Naive thymus-derived CD8-positive, alpha-beta T cell (primary cell): ENCODE measurements around the gene THOC5. TPM values are rescaled to one million over a fixed set of nuclear protein-coding genes. Genes with fewer than 3 reads are reported as not detected.

Experiments
- ATAC-seq, 2 donors: fragments of 150-1000 bp; cut with Tn5 transposase in 1 of 2; sonication (Bioruptor Pico), chemical (Tn5 transposase) in 1 of 2; 1 replicate in 1 of 2; 2 replicates in 1 of 2; pipeline ENCODE4 v1.10.0; 2021; ENCODE audit warnings: mild to moderate bottlenecking in 2 of 2, moderate library complexity in 2 of 2
- POLR2A ChIA-PET: fragments of 350-600 bp; sonication (Branson Sonifier 250); formaldehyde crosslinking; loops from one replicate; lab custom pipeline; 2021; ENCODE audit warnings: antibody characterized with exemption; lab: Charles Lee
- DNase-seq, 10 donors: peaks; one replicate each; pipeline versions ENCODE4 v3.0.0 to v3.0.0-alpha.2; 2020 to 2022
- H3K27ac Mint-ChIP-seq, 10 donors: one replicate each; pipeline ENCODE4 v1.8.0; 2020 to 2022; ENCODE audit warnings: mild to moderate bottlenecking in 10 of 10, mixed read lengths in 10 of 10, moderate library complexity in 4 of 10, inconsistent platforms in 1 of 10
- H3K27me3 Mint-ChIP-seq, 5 donors: one replicate each; pipeline ENCODE4 v1.8.0; 2021 to 2022; ENCODE audit warnings: mixed read lengths in 5 of 5
- H3K36me3 Mint-ChIP-seq, 3 donors: one replicate each; pipeline ENCODE4 v1.8.0; 2020 to 2022; ENCODE audit warnings: mixed read lengths in 3 of 3, mild to moderate bottlenecking in 2 of 3, inconsistent platforms in 1 of 3
- H3K4me1 Mint-ChIP-seq, 4 donors: one replicate each; pipeline ENCODE4 v1.8.0; 2021 to 2022; ENCODE audit warnings: mixed read lengths in 4 of 4
- H3K4me3 Mint-ChIP-seq, 10 donors: one replicate each; pipeline ENCODE4 v1.8.0; 2020 to 2022; ENCODE audit warnings: mild to moderate bottlenecking in 10 of 10, mixed read lengths in 10 of 10, moderate library complexity in 6 of 10, inconsistent platforms in 1 of 10
- H3K9me3 Mint-ChIP-seq, 9 donors: one replicate each; pipeline ENCODE4 v1.8.0; 2020 to 2022; ENCODE audit warnings: mixed read lengths in 9 of 9, mild to moderate bottlenecking in 3 of 9, inconsistent platforms in 1 of 9, moderate library complexity in 1 of 9
- polyA plus RNA-seq, 3 donors: library from polyadenylated mRNA; unstranded; fragments of 300-500 nt; fragmentation: Illumina TruSeq; gene quantifications; one replicate each; pipeline ENCODE4 v1.2.3, GENCODE V29; 2021
- total RNA-seq, 8 experiments: library from RNA in 2 of 8; stranded (reverse) in 2 of 8; gene quantifications; one replicate each; pipeline ENCODE4 v1.2.3 and lab custom pipeline; 2021 to 2026

Gene THOC5
- total and polyA plus RNA-seq, 5 experiments from 2014 or later: 20.1 to 48.0 (median 25.7) TPM

DNA sequence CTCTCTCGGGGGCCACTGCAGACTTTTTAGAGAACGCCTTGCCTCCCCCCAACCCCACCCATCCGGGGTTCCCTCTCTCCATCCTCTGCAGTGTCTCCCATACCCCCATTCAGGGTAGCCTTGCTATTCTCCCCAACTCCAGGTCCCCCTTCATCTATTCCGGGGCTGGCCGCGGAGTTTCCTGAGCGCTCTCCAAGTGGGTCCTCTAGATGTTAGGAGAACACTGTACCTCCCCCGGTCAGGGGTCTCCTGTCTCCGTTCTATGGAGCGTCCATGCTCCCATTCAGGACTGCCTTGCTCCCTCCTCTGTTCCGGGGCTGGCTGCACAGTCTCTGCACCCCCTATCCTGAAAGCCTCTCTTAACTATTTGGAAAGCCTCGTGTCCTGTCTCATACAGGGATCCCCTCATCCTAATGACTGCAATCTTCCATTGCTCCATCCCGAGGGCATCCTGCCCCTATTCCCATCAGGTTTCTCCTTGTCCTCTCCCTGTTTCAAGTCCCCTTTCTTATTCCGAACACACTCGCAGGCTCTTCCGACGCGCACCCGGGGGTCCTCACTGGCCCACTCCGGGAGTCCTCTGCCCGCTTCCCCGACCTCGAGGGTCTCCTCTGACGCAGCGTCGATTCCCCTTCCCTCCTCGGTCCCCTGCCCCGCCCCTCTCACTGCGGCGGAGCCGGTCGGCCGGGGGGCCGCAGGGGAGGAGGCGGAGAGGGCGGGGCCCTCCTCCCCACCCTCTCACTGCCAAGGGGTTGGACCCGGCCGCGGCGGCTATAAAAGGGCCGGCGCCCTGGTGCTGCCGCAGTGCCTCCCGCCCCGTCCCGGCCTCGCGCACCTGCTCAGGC lies 73.9 kb downstream of the THOC5 start, which contains the start of gene NEFH:
TSS of gene NEFH (plus strand) at position 802 of the 845 bp plus-strand sequence. CDS start 45 bp downstream, outside the sequence.
- Mint-ChIP-seq H3K4me1 (peaks cover 10 to 26% (median 20%) of the 10 kb centered on the region in 4 donors), H3K27me3 (peaks cover 14 to 59% (median 44%) of the 10 kb centered on the region in 5 donors), H3K36me3 (peaks cover 0 to 5% (median 2%) of the 10 kb centered on the region in 3 donors), H3K9me3 (peaks cover 0 to 2% (median 0%) of the 10 kb centered on the region in 9 donors), H3K4me3 (peak within 1 kb of the TSS in 9 of 10 donors; percentile 40 to 77 (median 50)), H3K27ac (peak within 1 kb of the TSS in 1 of 10 donors; percentile 34)
- POLR2A ChIA-PET: no interaction called here
- DNase-seq (no peak), ATAC-seq (no peak)

DNA sequence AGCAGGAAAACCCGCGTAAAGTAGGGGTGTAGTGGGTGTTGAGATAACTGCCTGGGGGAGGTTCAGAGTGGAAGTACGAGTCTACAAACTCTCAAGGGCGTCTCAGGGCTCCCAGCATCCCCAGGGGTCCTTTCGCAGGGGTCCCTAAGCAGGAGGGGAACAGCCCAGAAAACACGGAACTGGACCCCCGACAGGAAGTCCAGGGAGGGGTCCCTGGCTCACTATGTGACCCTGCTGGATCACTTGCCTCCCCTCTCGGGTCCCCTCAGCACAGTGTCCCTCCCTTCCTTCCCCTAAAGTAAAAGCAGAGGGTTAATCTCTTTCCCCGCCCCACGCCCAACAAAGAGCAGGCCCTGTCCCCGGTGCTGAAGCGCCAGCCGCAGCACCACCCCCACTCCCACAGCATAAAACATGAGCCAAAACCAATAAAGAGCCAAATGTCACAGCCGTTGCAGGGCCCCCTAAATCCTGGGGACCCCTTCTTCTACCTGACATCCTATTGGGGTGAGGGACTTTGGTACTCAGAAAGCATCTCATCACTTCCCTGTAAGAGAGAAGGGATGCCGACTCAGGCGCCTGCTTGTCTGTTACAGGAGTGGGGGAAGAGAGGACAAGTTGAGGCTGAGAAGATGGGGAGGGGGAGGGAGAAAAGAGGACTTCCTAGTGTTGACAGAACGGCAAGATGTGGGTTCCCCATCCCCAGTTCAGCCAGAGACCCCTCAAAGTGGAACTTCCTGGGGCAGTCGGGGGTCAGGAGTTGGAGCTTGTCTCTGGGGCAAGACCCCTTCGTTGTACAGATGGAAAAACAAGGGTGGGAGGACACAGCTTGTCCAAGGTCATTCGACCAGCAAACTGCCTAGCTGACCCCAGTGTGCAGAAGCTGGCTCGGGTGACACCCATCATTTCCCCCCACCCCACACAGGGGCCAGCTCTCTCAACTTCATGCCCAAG lies 75.0 kb downstream of the THOC5 start:
- Mint-ChIP-seq H3K9me3 (peaks cover 0 to 2% (median 0%) of the 10 kb centered on the region in 9 donors), H3K27ac (peak overlapping the region in 1 of 10 donors; percentile 34), H3K36me3 (peaks cover 0 to 5% (median 2%) of the 10 kb centered on the region in 3 donors), H3K4me1 (peaks cover 10 to 26% (median 20%) of the 10 kb centered on the region in 4 donors), H3K27me3 (peaks cover 14 to 59% (median 47%) of the 10 kb centered on the region in 5 donors), H3K4me3 (peak overlapping the region in 4 of 10 donors; percentile 18 to 67 (median 44))
- POLR2A ChIA-PET: no interaction called here
- DNase-seq (peak in 7 of 10 donors; percentile 6 to 49 (median 20)), ATAC-seq (peak; percentile 49 to 79)

DNA sequence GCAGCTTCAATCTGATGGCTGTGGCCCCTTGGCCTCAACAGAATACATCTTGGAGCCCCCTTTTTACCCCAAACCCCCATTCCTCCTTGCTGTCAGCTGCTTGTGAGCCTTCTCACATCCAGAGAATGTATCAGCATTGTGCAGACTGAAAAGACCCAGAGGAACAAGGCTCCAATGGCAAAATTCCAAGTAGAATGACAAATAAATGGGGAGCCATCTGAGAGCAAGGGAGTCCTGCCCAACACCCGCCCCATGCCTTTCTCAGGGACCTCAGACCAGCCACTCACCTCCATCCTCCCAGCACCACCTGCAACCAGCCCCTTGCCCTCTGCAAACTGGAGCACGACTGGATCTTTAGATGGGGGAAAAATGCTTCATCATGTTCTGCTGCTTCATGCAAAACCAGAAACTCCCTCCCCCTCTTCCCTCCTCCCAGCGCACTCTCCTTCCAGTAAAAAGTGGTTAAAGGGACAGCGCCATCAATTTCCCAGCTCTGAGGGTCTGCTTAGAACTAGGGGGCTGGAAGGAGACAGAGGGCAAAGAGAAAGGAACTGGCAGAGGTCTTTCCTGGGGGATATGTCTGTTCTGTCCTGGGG lies 75.7 kb downstream of the THOC5 start:
- H3K9me3 Mint-ChIP-seq: peaks cover 0 to 2% (median 0%) of the 10 kb centered on the region in 9 donors
- peaks cover 10 to 26% (median 20%) of the 10 kb centered on the region in 4 donors for H3K4me1 Mint-ChIP-seq
- ATAC-seq (no peak), DNase-seq (no peak)
- no peak overlapping the region for H3K27ac Mint-ChIP-seq
- peaks cover 0 to 5% (median 2%) of the 10 kb centered on the region in 3 donors for H3K36me3 Mint-ChIP-seq
- peaks cover 14 to 59% (median 47%) of the 10 kb centered on the region in 5 donors for H3K27me3 Mint-ChIP-seq
- no peak overlapping the region for H3K4me3 Mint-ChIP-seq
- POLR2A ChIA-PET: no interaction called here

DNA sequence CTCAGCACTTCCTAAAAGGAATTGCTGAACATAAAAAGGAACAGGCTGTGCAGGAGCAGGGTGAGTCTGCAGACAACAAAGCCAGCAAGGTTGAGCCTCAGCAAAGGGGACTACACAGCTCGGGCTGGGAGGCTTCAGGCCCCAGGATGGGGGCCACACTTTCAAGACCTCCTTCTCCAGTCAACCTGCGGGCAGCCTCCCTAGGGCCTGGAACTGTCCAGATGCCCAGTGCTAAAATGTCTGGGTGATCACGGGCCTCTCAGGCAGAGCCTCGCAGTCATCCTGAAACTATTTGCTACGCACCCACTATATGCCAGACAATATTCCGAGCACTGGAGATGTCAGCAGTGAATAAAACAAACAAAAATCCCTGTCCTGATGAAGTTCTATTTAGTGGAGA lies 77.4 kb downstream of the THOC5 start:
- Mint-ChIP-seq H3K27me3 (peaks cover 10 to 48% (median 39%) of the 10 kb centered on the region in 5 donors), H3K27ac (no peak overlapping the region), H3K36me3 (peaks cover 0 to 2% (median 0%) of the 10 kb centered on the region in 3 donors), H3K9me3 (peaks cover 0 to 2% (median 0%) of the 10 kb centered on the region in 9 donors), H3K4me1 (peaks cover 7 to 19% (median 14%) of the 10 kb centered on the region in 4 donors), H3K4me3 (no peak overlapping the region)
- no peak for ATAC-seq
- POLR2A ChIA-PET: no interaction called here
- no peak for DNase-seq

DNA sequence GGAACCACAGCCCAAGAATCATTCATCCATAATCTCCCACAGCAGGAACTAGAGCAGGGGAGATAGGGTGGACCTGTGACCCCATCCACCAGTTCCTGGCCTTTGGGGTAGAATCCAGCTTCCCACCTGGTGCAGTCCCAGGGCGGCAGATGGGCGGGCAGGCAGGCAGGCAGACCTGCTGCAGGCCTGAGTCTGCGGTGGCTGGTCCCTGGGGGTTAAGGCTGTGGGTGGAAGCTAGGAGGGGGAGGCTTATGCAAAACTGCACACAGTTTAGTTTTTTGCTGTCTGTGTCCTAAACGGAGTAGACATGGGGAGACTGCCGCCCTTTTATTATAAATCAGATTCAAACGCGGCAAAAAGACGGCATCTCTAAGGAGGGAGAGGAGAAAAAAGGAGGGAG lies 78.0 kb downstream of the THOC5 start:
- H3K4me3 Mint-ChIP-seq: no peak overlapping the region
- H3K27ac Mint-ChIP-seq: no peak overlapping the region
- POLR2A ChIA-PET: no interaction called here
- peaks cover 0 to 2% (median 0%) of the 10 kb centered on the region in 3 donors for H3K36me3 Mint-ChIP-seq
- DNase-seq (no peak), ATAC-seq (no peak)
- peaks cover 7 to 18% (median 14%) of the 10 kb centered on the region in 4 donors for H3K4me1 Mint-ChIP-seq
- H3K9me3 Mint-ChIP-seq: peaks cover 0 to 2% (median 0%) of the 10 kb centered on the region in 9 donors
- H3K27me3 Mint-ChIP-seq: peaks cover 12 to 47% (median 43%) of the 10 kb centered on the region in 5 donors

DNA sequence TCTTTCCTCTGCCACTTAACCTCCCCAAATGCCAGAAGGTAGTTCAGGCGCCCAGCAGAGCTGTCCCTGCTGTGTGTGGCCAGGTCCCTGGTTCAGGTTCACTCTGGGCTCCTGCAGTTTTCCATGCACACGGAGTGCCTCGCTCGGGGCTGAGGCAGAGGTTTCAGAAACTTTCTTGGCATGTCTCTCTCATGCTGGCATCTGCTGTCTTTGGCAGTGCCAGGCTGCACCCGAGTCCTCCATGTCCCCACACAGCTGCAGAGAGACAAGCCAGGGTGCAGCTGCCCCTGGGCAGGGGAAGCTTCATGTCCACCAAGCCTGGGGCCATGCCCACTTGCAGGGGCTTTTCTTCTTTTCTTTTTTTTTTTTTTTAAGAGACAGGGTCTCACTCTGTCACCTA lies 80.6 kb downstream of the THOC5 start:
- Mint-ChIP-seq H3K27ac (no peak overlapping the region), H3K9me3 (no peaks in the 10 kb centered on the region), H3K36me3 (no peaks in the 10 kb centered on the region), H3K27me3 (peaks cover 6 to 48% (median 32%) of the 10 kb centered on the region in 5 donors), H3K4me1 (peaks cover 2 to 6% (median 4%) of the 10 kb centered on the region in 4 donors), H3K4me3 (no peak overlapping the region)
- POLR2A ChIA-PET: no interaction called here
- DNase-seq (no peak), ATAC-seq (no peak)

DNA sequence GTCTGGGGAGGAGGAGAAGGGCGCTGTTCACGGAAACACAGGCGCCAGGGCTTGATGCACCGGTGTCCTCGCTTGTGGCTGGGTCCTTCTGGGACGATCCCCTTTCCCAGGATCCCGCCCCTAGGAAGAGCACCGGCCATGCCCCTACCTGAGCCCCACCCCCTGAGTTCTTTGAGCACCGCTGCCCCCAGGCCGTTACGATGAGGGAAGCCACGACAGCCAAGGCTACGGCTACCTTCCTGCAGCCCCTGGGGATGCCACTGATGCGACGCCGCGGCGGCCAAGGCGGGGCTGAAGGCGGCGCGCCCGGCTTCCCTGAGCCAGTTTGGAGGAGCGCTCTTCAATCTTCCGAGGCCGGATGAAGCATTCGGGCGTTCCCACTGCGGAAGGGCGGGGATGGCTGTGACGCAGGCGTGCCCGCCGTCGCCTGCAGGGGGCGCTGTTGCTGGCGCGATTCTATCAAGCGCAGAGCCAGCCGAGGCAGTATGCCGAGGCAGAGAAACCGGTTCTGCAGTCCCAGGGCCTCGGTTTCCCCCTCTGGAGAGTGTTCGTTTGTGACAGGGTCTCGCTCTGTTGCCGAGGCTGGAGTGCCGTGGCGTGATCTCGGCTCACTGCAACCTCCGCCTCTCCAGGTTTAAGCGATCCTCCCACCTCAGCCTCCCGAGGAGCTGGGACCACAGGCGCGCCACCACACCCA lies 83.2 kb downstream of the THOC5 start:
- peak; percentile 24 to 74 (median 61) for DNase-seq
- peak overlapping the region; percentile 29 to 73 (median 54) for H3K4me3 Mint-ChIP-seq
- H3K4me1 Mint-ChIP-seq: peaks cover 2 to 6% (median 3%) of the 10 kb centered on the region in 4 donors
- H3K27ac Mint-ChIP-seq: no peak overlapping the region
- no peaks in the 10 kb centered on the region for H3K36me3 Mint-ChIP-seq
- peaks cover 4 to 28% (median 19%) of the 10 kb centered on the region in 5 donors for H3K27me3 Mint-ChIP-seq
- ATAC-seq: peak; percentile 84 to 88
- POLR2A ChIA-PET: no interaction called here
- H3K9me3 Mint-ChIP-seq: no peaks in the 10 kb centered on the region

DNA sequence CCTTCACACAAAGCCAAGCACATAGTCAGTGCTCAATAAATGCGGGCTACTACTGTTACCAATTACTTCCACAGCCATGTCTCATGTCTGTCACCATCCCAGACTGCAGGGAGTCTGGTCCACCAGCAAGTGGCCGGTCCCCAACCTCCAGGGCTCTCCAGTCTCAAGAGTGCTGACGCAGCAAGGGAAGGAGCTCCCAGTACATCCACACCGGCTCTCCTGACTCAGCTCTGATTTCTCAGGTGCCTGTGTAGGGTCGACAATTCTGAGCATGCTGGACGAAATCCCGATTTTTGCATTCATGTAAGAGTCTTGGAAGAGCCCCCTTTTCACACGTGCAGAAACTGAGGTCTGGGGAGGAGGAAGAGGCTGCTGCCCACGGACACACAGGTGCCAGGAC lies 83.8 kb downstream of the THOC5 start:
- Mint-ChIP-seq H3K27me3 (peaks cover 4 to 27% (median 18%) of the 10 kb centered on the region in 5 donors), H3K9me3 (no peaks in the 10 kb centered on the region), H3K36me3 (no peaks in the 10 kb centered on the region), H3K4me3 (peak overlapping the region in 3 of 10 donors; percentile 29 to 65 (median 33)), H3K27ac (peak overlapping the region in 1 of 10 donors; percentile 29), H3K4me1 (peaks cover 2 to 6% (median 3%) of the 10 kb centered on the region in 4 donors)
- no peak for ATAC-seq
- POLR2A ChIA-PET: no interaction called here
- DNase-seq: no peak

DNA sequence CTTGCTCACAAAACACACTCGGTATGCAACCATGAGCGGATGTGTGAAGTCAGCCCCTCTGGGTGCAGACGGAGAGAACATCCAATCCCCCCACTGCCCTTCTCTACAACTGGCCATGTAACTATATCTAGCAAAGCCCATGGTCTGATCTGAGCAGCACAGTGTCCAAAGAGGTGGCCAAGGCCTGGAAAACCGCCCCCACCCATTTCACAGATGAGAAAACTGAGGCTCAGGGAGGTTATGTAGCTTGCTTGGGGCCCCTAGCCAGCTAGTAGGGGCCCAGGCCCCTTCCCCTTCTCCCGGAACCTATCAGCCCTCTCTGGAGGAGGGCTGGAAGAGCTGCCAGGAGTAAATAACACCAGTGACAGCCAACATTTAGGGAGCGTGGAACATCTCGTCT lies 89.0 kb downstream of the THOC5 start:
- Mint-ChIP-seq H3K27ac (no peak overlapping the region), H3K4me3 (no peak overlapping the region), H3K27me3 (peaks cover 0 to 18% (median 3%) of the 10 kb centered on the region in 5 donors), H3K36me3 (no peaks in the 10 kb centered on the region), H3K4me1 (peaks cover 0 to under 1% (median 0%) of the 10 kb centered on the region in 4 donors), H3K9me3 (no peaks in the 10 kb centered on the region)
- DNase-seq: no peak
- POLR2A ChIA-PET: no interaction called here
- no peak for ATAC-seq

DNA sequence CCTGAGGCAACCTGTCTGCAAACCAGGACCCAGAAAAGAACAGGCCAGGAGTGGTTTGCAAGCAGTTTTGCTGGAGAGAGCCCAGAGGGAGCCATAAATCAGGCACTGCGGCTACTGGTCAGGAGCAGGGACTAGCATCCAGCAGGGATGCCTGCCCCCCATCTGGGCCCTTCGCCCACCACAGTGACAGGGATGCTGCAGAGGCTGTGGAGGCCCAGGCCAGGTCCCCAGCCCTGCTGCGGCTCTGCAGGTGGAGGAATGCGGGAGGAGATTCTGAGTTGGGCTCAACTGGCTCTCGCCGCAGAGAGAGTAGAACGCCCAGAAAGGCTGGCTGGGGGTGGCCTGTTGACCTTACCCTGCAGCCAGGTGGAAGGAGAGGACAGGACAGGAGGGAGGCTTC lies 89.9 kb downstream of the THOC5 start:
- Mint-ChIP-seq H3K36me3 (no peaks in the 10 kb centered on the region), H3K4me3 (no peak overlapping the region), H3K27me3 (peaks cover 0 to 8% (median 0%) of the 10 kb centered on the region in 5 donors), H3K4me1 (no peaks in the 10 kb centered on the region), H3K9me3 (no peaks in the 10 kb centered on the region), H3K27ac (no peak overlapping the region)
- POLR2A ChIA-PET: no interaction called here
- no peak for ATAC-seq
- no peak for DNase-seq

DNA sequence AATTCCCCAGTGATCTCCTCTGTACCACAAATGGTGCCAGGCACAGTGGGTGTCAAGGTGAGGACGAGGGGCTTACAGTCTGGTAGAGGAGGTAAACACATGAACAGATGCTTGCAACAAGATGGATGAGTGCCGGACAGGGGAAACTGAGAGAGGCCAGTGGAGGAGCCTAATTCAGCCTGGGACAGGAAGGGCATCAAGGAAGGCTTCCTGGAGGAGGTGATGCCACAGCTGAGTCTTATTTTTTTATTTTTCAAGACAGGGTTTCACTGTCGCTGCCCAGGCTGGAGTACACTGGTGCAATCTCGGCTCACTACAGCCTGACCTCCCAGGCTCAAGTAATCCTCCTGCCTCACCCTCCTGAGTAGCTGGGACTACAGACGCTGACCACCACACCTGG lies 92.3 kb downstream of the THOC5 start:
- H3K27me3 Mint-ChIP-seq: no peaks in the 10 kb centered on the region
- H3K36me3 Mint-ChIP-seq: no peaks in the 10 kb centered on the region
- POLR2A ChIA-PET: no interaction called here
- H3K4me1 Mint-ChIP-seq: no peaks in the 10 kb centered on the region
- H3K27ac Mint-ChIP-seq: no peak overlapping the region
- no peaks in the 10 kb centered on the region for H3K9me3 Mint-ChIP-seq
- H3K4me3 Mint-ChIP-seq: no peak overlapping the region
- ATAC-seq (no peak), DNase-seq (no peak)
